HepG2 (cell line): Measurements from ENCODE around the gene C14orf93.

Experiments
- HDAC6 ChIP-seq: fragments of 200-600 bp; sonication (generic); IDR thresholded peaks from 2 replicates; pipeline ENCODE4 v1.7.0; 2017; ENCODE audit warnings: mild to moderate bottlenecking, antibody characterized with exemption, low read length, low read depth
- KDM5A ChIP-seq: fragments of 200-600 bp; sonication (generic); IDR thresholded peaks from 2 replicates; pipeline ENCODE4 v1.7.0; 2018; ENCODE audit warnings: antibody characterized with exemption, mild to moderate bottlenecking, low read length, borderline replicate concordance
- MYC ChIP-seq: sonication (generic); formaldehyde crosslinking; IDR thresholded peaks from 2 replicates; pipeline ENCODE4 v1.9.0; 2021; ENCODE audit warnings: missing genetic modification reagents, borderline replicate concordance
- MYNN ChIP-seq: sonication (generic); formaldehyde crosslinking; IDR thresholded peaks from 2 replicates; pipeline ENCODE4 v1.4.0; 2020; ENCODE audit warnings: mild to moderate bottlenecking, low read depth, missing genetic modification reagents
- PBX3 ChIP-seq: sonication (generic); formaldehyde crosslinking; IDR thresholded peaks from 2 replicates; pipeline ENCODE4 v1.8.1; 2023; ENCODE audit warnings: missing genetic modification reagents, inconsistent platforms, borderline replicate concordance
- SNAI1 ChIP-seq: sonication (generic); formaldehyde crosslinking; IDR thresholded peaks from 2 replicates; pipeline ENCODE4 v1.5.0; 2020; ENCODE audit warnings: mild to moderate bottlenecking, missing genetic modification reagents, borderline replicate concordance
- YY1 ChIP-seq: IDR thresholded peaks from 2 replicates; pipeline ENCODE4 v1.6.1; 2011; ENCODE audit warnings: low read length, low read depth, moderate library complexity, mild to moderate bottlenecking; ENCODE audit not compliant: insufficient read depth, insufficient replicate concordance
- ZKSCAN1 ChIP-seq: fragments of 150-350 bp; IDR thresholded peaks from 2 replicates; pipeline ENCODE4 v1.6.1; 2014; ENCODE audit warnings: low read length

GRCh38 chr14:23034498-23035302 is 24.8 kb upstream of the C14orf93 start, which contains the start of gene PSMB5:
- TF ChIP-seq PBX3 (CRISPR knock-in tag) = peak; percentile 90; the same call in 1 of the 2 replicates
- TF ChIP-seq ZKSCAN1 = peak; percentile 59; the same call in 1 of the 2 replicates
- no peak for TF ChIP-seq HDAC6
- TF ChIP-seq KDM5A = peak; percentile 96
- no peak; the same call in 1 of the 2 replicates for TF ChIP-seq MYNN (CRISPR knock-in tag)
- peak; percentile 90 for TF ChIP-seq MYC (CRISPR knock-in tag)
- peak; percentile 97 for TF ChIP-seq YY1
- TF ChIP-seq SNAI1 (CRISPR knock-in tag) = peak; percentile 99
